ENCODE measurements around the gene GDPD3. TPM values are rescaled to one million over a fixed set of nuclear protein-coding genes. Genes with fewer than 3 reads are reported as not detected.

The GDPD3 gene
- total and polyA plus RNA-seq, 2 of the 13 experiments (the other 11 are each of a cell fraction or from before 2014, with no cell fraction given) = 18.7 to 20.6 TPM

GRCh38 chr16:30091474-30092372 is 21.6 kb downstream of the GDPD3 start, which contains the start of gene TBX6 (continued):
- TF ChIP-seq CTCF (CRISPR knock-in tag; IDR thresholded peaks at IDR 0.05) (peak; percentile 95), SIN3B (IDR thresholded peaks at IDR 0.05; ENCODE audit: low read length) (no peak; the same call in 1 of the 2 replicates), ZNF343 (CRISPR knock-in tag; IDR thresholded peaks at IDR 0.05) (no peak; the same call in 1 of the 2 replicates), ZNF136 (CRISPR knock-in tag; IDR thresholded peaks at IDR 0.05; ENCODE audit: low read depth) (peak; percentile 37; the same call in 1 of the 2 replicates), TRIM22 (IDR thresholded peaks at IDR 0.05) (no peak), SALL1 (CRISPR knock-in tag; IDR thresholded peaks at IDR 0.05) (no peak), SRSF9 (IDR thresholded peaks at IDR 0.05; ENCODE audit: borderline replicate concordance, insufficient read depth, low read depth, low read length, poor library complexity, severe bottlenecking) (no peak), WIZ (CRISPR knock-in tag; IDR thresholded peaks at IDR 0.05) (0 out of 2 replicates have a peak, but pooled peaks have one; percentile 16), ZXDC (CRISPR knock-in tag; IDR thresholded peaks at IDR 0.05) (no peak), ZNF784 (CRISPR knock-in tag; IDR thresholded peaks at IDR 0.05; ENCODE audit: borderline replicate concordance) (no peak), ZNF263 (CRISPR knock-in tag; IDR thresholded peaks at IDR 0.05) (no peak; the same call in 1 of the 2 replicates), XBP1 (CRISPR knock-in tag; IDR thresholded peaks at IDR 0.05) (0 out of 2 replicates have a peak, but pooled peaks have one; percentile 12), KDM1A (CRISPR knock-in tag; IDR thresholded peaks at IDR 0.05) (peak; percentile 59; the same call in 1 of the 2 replicates), ZNF230 (CRISPR knock-in tag; IDR thresholded peaks at IDR 0.05) (no peak), ZNF30 (CRISPR knock-in tag; IDR thresholded peaks at IDR 0.05) (no peak), CENPT (CRISPR knock-in tag; IDR thresholded peaks at IDR 0.05; ENCODE audit: low read depth) (no peak; the same call in 1 of the 2 replicates), SMAD3 (CRISPR knock-in tag; IDR thresholded peaks at IDR 0.05) (peak; percentile 88), MTF2 (CRISPR knock-in tag; IDR thresholded peaks at IDR 0.05; ENCODE audit: borderline replicate concordance) (no peak; the same call in 1 of the 2 replicates), MTA3 (CRISPR knock-in tag; IDR thresholded peaks at IDR 0.05) (no peak), CENPX (CRISPR knock-in tag; IDR thresholded peaks at IDR 0.05) (no peak), KAT7 (CRISPR knock-in tag; IDR thresholded peaks at IDR 0.05; ENCODE audit: borderline replicate concordance) (no peak), ZNF256 (CRISPR knock-in tag; conservative IDR thresholded peaks at IDR 0.05) (0 out of 2 replicates have a peak, but pooled peaks have one; percentile 36)

Measured in HepG2 (cell line).